GM08714 (cell line): Measurements from ENCODE around the gene MPPE1.

Experiments
- H3K4me3 ChIP-seq: fragments of 200-500 bp; sonication (Bioruptor generic); 2 replicates; pipeline ENCODE4 v1.5.1; 2014; ENCODE audit warnings: mild to moderate bottlenecking, low read length, inconsistent platforms
- ZNF274 ChIP-seq: IDR thresholded peaks from 2 replicates; pipeline ENCODE4 v1.6.1; 2012; ENCODE audit warnings: mild to moderate bottlenecking, low read depth, low read length

Gene MPPE1

GRCh38 chr18:11880586-11881304 is 27.4 kb downstream of the MPPE1 start:
- no peak for TF ChIP-seq ZNF274
- no peak overlapping the region for H3K4me3 ChIP-seq

GRCh38 chr18:11877497-11878135 is 30.5 kb downstream of the MPPE1 start:
- no peak overlapping the region for H3K4me3 ChIP-seq
- TF ChIP-seq ZNF274, result no peak

GRCh38 chr18:11874676-11875075 is 33.4 kb downstream of the MPPE1 start:
- H3K4me3 ChIP-seq, result no peak overlapping the region
- no peak for TF ChIP-seq ZNF274

- no peak overlapping the region for H3K4me3 ChIP-seq
- no peak for TF ChIP-seq ZNF274
Measured at GRCh38 chr18:11873670-11874340, 34.3 kb downstream of the MPPE1 start.

GRCh38 chr18:11872479-11873136 is 35.5 kb downstream of the MPPE1 start:
- no peak for TF ChIP-seq ZNF274
- H3K4me3 ChIP-seq, result no peak overlapping the region

GRCh38 chr18:11871501-11871900 is 36.6 kb downstream of the MPPE1 start:
- no peak for TF ChIP-seq ZNF274
- H3K4me3 ChIP-seq, result no peak overlapping the region

GRCh38 chr18:11868230-11868629 is 39.9 kb downstream of the MPPE1 start:
- no peak for TF ChIP-seq ZNF274
- H3K4me3 ChIP-seq, result no peak overlapping the region

- TF ChIP-seq ZNF274, result no peak
- H3K4me3 ChIP-seq, result no peak overlapping the region
Measured at GRCh38 chr18:11866764-11867163, 41.4 kb downstream of the MPPE1 start.

GRCh38 chr18:11866329-11866728 is 41.8 kb downstream of the MPPE1 start:
- no peak for TF ChIP-seq ZNF274
- no peak overlapping the region for H3K4me3 ChIP-seq

- no peak overlapping the region for H3K4me3 ChIP-seq
- no peak for TF ChIP-seq ZNF274
Measured at GRCh38 chr18:11865071-11865470, 43.0 kb downstream of the MPPE1 start.

- no peak for TF ChIP-seq ZNF274
- no peak overlapping the region for H3K4me3 ChIP-seq
Measured at GRCh38 chr18:11864471-11864870, 43.6 kb downstream of the MPPE1 start.

GRCh38 chr18:11862468-11863137 is 45.5 kb downstream of the MPPE1 start:
- no peak for TF ChIP-seq ZNF274
- H3K4me3 ChIP-seq, result no peak overlapping the region

- TF ChIP-seq ZNF274, result no peak
- H3K4me3 ChIP-seq, result no peak overlapping the region
Measured at GRCh38 chr18:11861583-11862288, 46.4 kb downstream of the MPPE1 start.
